Neural progenitor cell (in vitro differentiated cells): ENCODE measurements around the gene TMEM106C.

Experiments used
- EZH2phosphoT487 ChIP-seq: fragments of 200-600 bp; sonication (generic); IDR thresholded peaks from 2 replicates; pipeline ENCODE4 v1.6.1; 2017; ENCODE audit warnings: antibody characterized with exemption
- TF ChIP-seq, protein P1 (sequence below): fragments of 200-600 bp; sonication (generic); IDR thresholded peaks from 2 replicates; pipeline ENCODE4 v1.5.1; 2017; ENCODE audit warnings: antibody characterized with exemption, mild to moderate bottlenecking

DNA sequence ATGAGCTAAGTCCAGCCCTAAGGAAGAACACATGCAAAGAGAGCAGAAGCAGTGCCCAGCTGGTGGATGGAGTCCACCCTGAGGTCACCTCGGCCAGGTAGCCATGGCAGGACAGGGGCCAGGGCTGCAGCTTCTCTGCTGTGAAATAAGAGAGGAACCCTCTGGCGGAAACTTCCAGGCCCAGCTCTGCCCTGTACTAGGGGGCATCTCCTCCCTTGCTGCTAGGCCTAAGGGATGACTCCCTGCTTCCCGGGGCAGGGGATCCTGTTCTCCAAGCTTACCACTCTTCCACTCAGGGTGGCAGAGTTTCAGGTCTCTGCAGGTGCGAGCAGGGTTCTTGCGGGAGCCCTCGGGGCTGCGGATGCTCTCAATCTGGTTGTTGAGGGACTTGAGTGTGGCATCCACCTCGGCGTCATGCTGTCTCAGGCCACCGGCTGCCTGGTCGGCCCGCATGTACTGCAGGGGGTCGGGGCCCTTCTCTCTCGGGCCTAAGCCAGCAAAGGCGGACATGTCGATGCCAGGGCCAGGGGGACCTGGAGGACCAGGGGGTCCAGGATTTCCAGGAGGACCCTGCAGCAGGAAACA is 11.7 kb downstream of the TMEM106C start:
- TF ChIP-seq, protein P1, sequence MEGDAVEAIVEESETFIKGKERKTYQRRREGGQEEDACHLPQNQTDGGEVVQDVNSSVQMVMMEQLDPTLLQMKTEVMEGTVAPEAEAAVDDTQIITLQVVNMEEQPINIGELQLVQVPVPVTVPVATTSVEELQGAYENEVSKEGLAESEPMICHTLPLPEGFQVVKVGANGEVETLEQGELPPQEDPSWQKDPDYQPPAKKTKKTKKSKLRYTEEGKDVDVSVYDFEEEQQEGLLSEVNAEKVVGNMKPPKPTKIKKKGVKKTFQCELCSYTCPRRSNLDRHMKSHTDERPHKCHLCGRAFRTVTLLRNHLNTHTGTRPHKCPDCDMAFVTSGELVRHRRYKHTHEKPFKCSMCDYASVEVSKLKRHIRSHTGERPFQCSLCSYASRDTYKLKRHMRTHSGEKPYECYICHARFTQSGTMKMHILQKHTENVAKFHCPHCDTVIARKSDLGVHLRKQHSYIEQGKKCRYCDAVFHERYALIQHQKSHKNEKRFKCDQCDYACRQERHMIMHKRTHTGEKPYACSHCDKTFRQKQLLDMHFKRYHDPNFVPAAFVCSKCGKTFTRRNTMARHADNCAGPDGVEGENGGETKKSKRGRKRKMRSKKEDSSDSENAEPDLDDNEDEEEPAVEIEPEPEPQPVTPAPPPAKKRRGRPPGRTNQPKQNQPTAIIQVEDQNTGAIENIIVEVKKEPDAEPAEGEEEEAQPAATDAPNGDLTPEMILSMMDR = no peak
- no peak for TF ChIP-seq EZH2phosphoT487
